ENCODE measurements around the gene JAK1.

- TF ChIP-seq, protein P1, sequence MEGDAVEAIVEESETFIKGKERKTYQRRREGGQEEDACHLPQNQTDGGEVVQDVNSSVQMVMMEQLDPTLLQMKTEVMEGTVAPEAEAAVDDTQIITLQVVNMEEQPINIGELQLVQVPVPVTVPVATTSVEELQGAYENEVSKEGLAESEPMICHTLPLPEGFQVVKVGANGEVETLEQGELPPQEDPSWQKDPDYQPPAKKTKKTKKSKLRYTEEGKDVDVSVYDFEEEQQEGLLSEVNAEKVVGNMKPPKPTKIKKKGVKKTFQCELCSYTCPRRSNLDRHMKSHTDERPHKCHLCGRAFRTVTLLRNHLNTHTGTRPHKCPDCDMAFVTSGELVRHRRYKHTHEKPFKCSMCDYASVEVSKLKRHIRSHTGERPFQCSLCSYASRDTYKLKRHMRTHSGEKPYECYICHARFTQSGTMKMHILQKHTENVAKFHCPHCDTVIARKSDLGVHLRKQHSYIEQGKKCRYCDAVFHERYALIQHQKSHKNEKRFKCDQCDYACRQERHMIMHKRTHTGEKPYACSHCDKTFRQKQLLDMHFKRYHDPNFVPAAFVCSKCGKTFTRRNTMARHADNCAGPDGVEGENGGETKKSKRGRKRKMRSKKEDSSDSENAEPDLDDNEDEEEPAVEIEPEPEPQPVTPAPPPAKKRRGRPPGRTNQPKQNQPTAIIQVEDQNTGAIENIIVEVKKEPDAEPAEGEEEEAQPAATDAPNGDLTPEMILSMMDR (IDR thresholded peaks at IDR 0.05) = no peak
- no peak for TF ChIP-seq POLR2A (IDR thresholded peaks at IDR 0.05)
- no peak for TF ChIP-seq EP300 (IDR thresholded peaks at IDR 0.05)
- no peak for TF ChIP-seq POLR2AphosphoS5 (IDR thresholded peaks at IDR 0.05)
Observed at GRCh38 chr1:64942675-64943074, 23.7 kb downstream of the JAK1 start.
